ENCODE results near the gene EEF1B2.

DNA sequence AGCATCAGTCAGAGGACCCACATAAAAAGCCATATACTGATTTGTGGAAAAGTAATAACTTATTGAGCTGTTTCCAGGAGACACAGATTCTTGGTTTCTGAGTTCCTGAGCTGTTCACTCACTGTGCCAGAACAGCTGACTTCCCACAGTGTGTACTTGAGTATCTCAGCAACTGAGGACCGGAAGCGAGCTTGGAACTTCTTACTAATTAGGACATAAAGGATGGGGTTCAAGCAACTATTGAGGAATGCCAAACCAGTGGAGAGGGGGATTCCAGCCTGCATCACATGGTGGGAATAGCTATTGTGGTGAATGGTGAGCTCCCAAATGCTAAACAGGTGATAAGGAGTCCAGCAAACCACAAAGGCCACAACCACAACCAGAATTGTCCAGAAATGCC lies 16.4 kb downstream of the EEF1B2 start:
- no peak for TF ChIP-seq FOXJ3 (CRISPR knock-in tag; IDR thresholded peaks at IDR 0.05; ENCODE audit: borderline replicate concordance)
- TF ChIP-seq, protein P1, sequence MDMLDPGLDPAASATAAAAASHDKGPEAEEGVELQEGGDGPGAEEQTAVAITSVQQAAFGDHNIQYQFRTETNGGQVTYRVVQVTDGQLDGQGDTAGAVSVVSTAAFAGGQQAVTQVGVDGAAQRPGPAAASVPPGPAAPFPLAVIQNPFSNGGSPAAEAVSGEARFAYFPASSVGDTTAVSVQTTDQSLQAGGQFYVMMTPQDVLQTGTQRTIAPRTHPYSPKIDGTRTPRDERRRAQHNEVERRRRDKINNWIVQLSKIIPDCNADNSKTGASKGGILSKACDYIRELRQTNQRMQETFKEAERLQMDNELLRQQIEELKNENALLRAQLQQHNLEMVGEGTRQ (CRISPR knock-in tag; IDR thresholded peaks at IDR 0.05) = no peak
- TF ChIP-seq, protein P2, sequence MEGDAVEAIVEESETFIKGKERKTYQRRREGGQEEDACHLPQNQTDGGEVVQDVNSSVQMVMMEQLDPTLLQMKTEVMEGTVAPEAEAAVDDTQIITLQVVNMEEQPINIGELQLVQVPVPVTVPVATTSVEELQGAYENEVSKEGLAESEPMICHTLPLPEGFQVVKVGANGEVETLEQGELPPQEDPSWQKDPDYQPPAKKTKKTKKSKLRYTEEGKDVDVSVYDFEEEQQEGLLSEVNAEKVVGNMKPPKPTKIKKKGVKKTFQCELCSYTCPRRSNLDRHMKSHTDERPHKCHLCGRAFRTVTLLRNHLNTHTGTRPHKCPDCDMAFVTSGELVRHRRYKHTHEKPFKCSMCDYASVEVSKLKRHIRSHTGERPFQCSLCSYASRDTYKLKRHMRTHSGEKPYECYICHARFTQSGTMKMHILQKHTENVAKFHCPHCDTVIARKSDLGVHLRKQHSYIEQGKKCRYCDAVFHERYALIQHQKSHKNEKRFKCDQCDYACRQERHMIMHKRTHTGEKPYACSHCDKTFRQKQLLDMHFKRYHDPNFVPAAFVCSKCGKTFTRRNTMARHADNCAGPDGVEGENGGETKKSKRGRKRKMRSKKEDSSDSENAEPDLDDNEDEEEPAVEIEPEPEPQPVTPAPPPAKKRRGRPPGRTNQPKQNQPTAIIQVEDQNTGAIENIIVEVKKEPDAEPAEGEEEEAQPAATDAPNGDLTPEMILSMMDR (IDR thresholded peaks at IDR 0.05) = no peak
- no peak for TF ChIP-seq ZNF671 (CRISPR knock-in tag; IDR thresholded peaks at IDR 0.05)
- TF ChIP-seq TEAD4 (CRISPR knock-in tag; IDR thresholded peaks at IDR 0.05) = no peak
- TF ChIP-seq, protein P3, sequence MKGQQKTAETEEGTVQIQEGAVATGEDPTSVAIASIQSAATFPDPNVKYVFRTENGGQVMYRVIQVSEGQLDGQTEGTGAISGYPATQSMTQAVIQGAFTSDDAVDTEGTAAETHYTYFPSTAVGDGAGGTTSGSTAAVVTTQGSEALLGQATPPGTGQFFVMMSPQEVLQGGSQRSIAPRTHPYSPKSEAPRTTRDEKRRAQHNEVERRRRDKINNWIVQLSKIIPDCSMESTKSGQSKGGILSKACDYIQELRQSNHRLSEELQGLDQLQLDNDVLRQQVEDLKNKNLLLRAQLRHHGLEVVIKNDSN (CRISPR knock-in tag; IDR thresholded peaks at IDR 0.05) = no peak
- TF ChIP-seq CREM (CRISPR knock-in tag; IDR thresholded peaks at IDR 0.05) = no peak
- no peak for TF ChIP-seq ZNF396 (CRISPR knock-in tag; IDR thresholded peaks at IDR 0.05; ENCODE audit: borderline replicate concordance)
- TF ChIP-seq, protein P4, sequence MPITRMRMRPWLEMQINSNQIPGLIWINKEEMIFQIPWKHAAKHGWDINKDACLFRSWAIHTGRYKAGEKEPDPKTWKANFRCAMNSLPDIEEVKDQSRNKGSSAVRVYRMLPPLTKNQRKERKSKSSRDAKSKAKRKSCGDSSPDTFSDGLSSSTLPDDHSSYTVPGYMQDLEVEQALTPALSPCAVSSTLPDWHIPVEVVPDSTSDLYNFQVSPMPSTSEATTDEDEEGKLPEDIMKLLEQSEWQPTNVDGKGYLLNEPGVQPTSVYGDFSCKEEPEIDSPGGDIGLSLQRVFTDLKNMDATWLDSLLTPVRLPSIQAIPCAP (CRISPR knock-in tag; IDR thresholded peaks at IDR 0.05) = no peak
- TF ChIP-seq SP1 (CRISPR knock-in tag; conservative IDR thresholded peaks at IDR 0.05) = no peak

Data from WTC11 (cell line).